WERI-Rb-1 (cell line): ENCODE data around the gene LCE2C.
"Not testable (repeated sequence)": the region's sequence is repeated elsewhere in the genome, so short reads cannot be mapped to it uniquely, and the experiment has no call there.

Source experiments
- DNase-seq: peaks from one replicate; pipeline ENCODE4 v3.0.0-alpha.2; 2020
- H3K27ac ChIP-seq: fragments of 250-450 bp; sonication (Bioruptor Pico); 2 replicates; pipeline ENCODE4 v1.5.1; 2020; ENCODE audit warnings: mild to moderate bottlenecking, moderate library complexity
- H3K27me3 ChIP-seq: fragments of 250-450 bp; sonication (Bioruptor Pico); 2 replicates; pipeline ENCODE4 v1.5.1; 2021; ENCODE audit warnings: mild to moderate bottlenecking, low read depth, moderate library complexity; ENCODE audit not compliant: insufficient read depth, severe bottlenecking
- H3K36me3 ChIP-seq: fragments of 250-450 bp; sonication (Bioruptor Pico); 2 replicates; pipeline ENCODE4 v1.5.1; 2020; ENCODE audit warnings: mild to moderate bottlenecking, moderate library complexity
- H3K4me3 ChIP-seq: 2 replicates; pipeline ENCODE4 v1.5.1; 2011; ENCODE audit warnings: low read depth, mild to moderate bottlenecking, control low read depth, low read length
- H3K9me3 ChIP-seq: fragments of 250-450 bp; sonication (Bioruptor Pico); 2 replicates; pipeline ENCODE4 v1.5.1; 2021; ENCODE audit warnings: mild to moderate bottlenecking, moderate library complexity; ENCODE audit not compliant: severe bottlenecking
- CTCF ChIP-seq: IDR thresholded peaks from 2 replicates; pipeline ENCODE4 v1.5.1; 2011; ENCODE audit warnings: low read depth, mild to moderate bottlenecking, control low read depth, inconsistent platforms, low read length

Gene LCE2C

GRCh38 chr1:152667648-152668047 lies 7.4 kb upstream of the LCE2C start:
- no peak for TF ChIP-seq CTCF
- Histone ChIP-seq H3K4me3 (no peak overlapping the region), H3K9me3 (peaks cover 6% of the 10 kb centered on the region), H3K27ac (no peak overlapping the region), H3K27me3 (peaks cover 97% of the 10 kb centered on the region), H3K36me3 (no peaks in the 10 kb centered on the region)
- DNase-seq, result no peak

GRCh38 chr1:152673016-152673415 lies 2.1 kb upstream of the LCE2C start:
- Histone ChIP-seq H3K27ac (no peak overlapping the region), H3K9me3 (peaks cover 5% of the 10 kb centered on the region), H3K27me3 (peaks cover 95% of the 10 kb centered on the region), H3K4me3 (no peak overlapping the region), H3K36me3 (no peaks in the 10 kb centered on the region)
- TF ChIP-seq CTCF, result no peak
- no peak for DNase-seq

GRCh38 chr1:152679459-152679858 lies 4.4 kb downstream of the LCE2C start:
- Histone ChIP-seq H3K27ac (no peak overlapping the region), H3K36me3 (no peaks in the 10 kb centered on the region), H3K9me3 (peaks cover 6% of the 10 kb centered on the region), H3K27me3 (peaks cover 95% of the 10 kb centered on the region), H3K4me3 (no peak overlapping the region)
- no peak for TF ChIP-seq CTCF
- DNase-seq, result no peak

GRCh38 chr1:152681616-152682015 lies 6.5 kb downstream of the LCE2C start:
- TF ChIP-seq CTCF, result no peak
- Histone ChIP-seq H3K27me3 (peaks cover 96% of the 10 kb centered on the region), H3K36me3 (no peaks in the 10 kb centered on the region), H3K27ac (no peak overlapping the region), H3K9me3 (peaks cover 6% of the 10 kb centered on the region), H3K4me3 (no peak overlapping the region)
- no peak for DNase-seq

GRCh38 chr1:152683846-152684245 lies 8.8 kb downstream of the LCE2C start:
- no peaks in the 10 kb centered on the region for H3K36me3 ChIP-seq
- H3K4me3 ChIP-seq, result no peak overlapping the region
- TF ChIP-seq CTCF, result no peak
- no peak overlapping the region for H3K27ac ChIP-seq
- H3K9me3 ChIP-seq, result peaks cover 3% of the 10 kb centered on the region
- no peak for DNase-seq
- peaks cover 95% of the 10 kb centered on the region for H3K27me3 ChIP-seq

- H3K36me3 ChIP-seq, H3K9me3 ChIP-seq, H3K27ac ChIP-seq, DNase-seq, H3K4me3 ChIP-seq: not testable (repeated sequence)
- peaks cover 92% of the 10 kb centered on the region for H3K27me3 ChIP-seq
These were observed 10.7 kb downstream of the LCE2C start, which contains the start of gene LCE2B for GRCh38 chr1:152685823-152686222. TSS of gene LCE2B (plus strand) at chr1:152686123. CDS start at chr1:152686844, 721 bp downstream.
